Forelimb muscle (tissue), 1 donor: Measurements from ENCODE around the gene TRIM68. TPM values are rescaled to one million over a fixed set of nuclear protein-coding genes. Genes with fewer than 3 reads are reported as not detected.

Experiments
- DNase-seq: peaks from one replicate; pipeline ENCODE4 v3.0.0-alpha.2; 2013; ENCODE audit warnings: low read depth
- polyA plus RNA-seq: library from polyadenylated mRNA; unstranded; fragments of 120-200 nt; gene quantifications from one replicate; pipeline ENCODE4 v1.2.1, GENCODE V29; 2013; ENCODE audit not compliant: insufficient read length

Gene TRIM68
- 8.7 TPM for polyA plus RNA-seq

- peak; percentile 76 for DNase-seq
Observed at GRCh38 chr11:4607781-4608666, at the start of gene TRIM68. TSS of gene TRIM68 (minus strand) at chr11:4608231. CDS start at chr11:4605504, 2,727 bp downstream.

GRCh38 chr11:4654635-4655369 lies 46.8 kb upstream of the TRIM68 start:
- DNase-seq: no peak

- DNase-seq: no peak
Observed at GRCh38 chr11:4647766-4648165, 39.7 kb upstream of the TRIM68 start.

- DNase-seq: no peak
Observed at GRCh38 chr11:4645974-4646373, 37.9 kb upstream of the TRIM68 start.

GRCh38 chr11:4644233-4644632 lies 36.2 kb upstream of the TRIM68 start:
- no peak for DNase-seq

- no peak for DNase-seq
Observed at GRCh38 chr11:4643682-4644081, 35.7 kb upstream of the TRIM68 start, which contains the start of gene OR51E1. TSS of gene OR51E1 (plus strand) at chr11:4643982. CDS start at chr11:4652527, 8,545 bp downstream.

GRCh38 chr11:4643076-4643475 lies 35.0 kb upstream of the TRIM68 start:
- DNase-seq: no peak

- DNase-seq: no peak
Observed at GRCh38 chr11:4642043-4642442, 34.0 kb upstream of the TRIM68 start.

GRCh38 chr11:4641501-4641900 lies 33.5 kb upstream of the TRIM68 start:
- no peak for DNase-seq

GRCh38 chr11:4639931-4640330 lies 31.9 kb upstream of the TRIM68 start:
- no peak for DNase-seq

GRCh38 chr11:4637662-4638047 lies 29.6 kb upstream of the TRIM68 start:
- no peak for DNase-seq

- peak; percentile 41 for DNase-seq
Observed at GRCh38 chr11:4636962-4637661, 29.1 kb upstream of the TRIM68 start, which contains the start of gene OR51D1. TSS of gene OR51D1 (plus strand) at chr11:4637477. CDS start at chr11:4639791, 2,314 bp downstream.

GRCh38 chr11:4636136-4636535 lies 28.1 kb upstream of the TRIM68 start:
- DNase-seq: no peak

- DNase-seq: no peak
Observed at GRCh38 chr11:4626207-4627099, 18.4 kb upstream of the TRIM68 start.

GRCh38 chr11:4619514-4619913 lies 11.5 kb upstream of the TRIM68 start:
- no peak for DNase-seq

- DNase-seq: no peak
Observed at GRCh38 chr11:4615856-4616444, 7.9 kb upstream of the TRIM68 start.

GRCh38 chr11:4611986-4612385 lies 4.0 kb upstream of the TRIM68 start:
- no peak for DNase-seq

GRCh38 chr11:4610258-4610935 lies 2.4 kb upstream of the TRIM68 start:
- DNase-seq: no peak

- DNase-seq: no peak
Observed at GRCh38 chr11:4607096-4607495, 935 bp downstream of the TRIM68 start.
